Choroid plexus epithelial cell (primary cell): ENCODE data around the gene EPN1.
A peak's percentile ranks its signal among the peaks of the same experiment; 100 is the strongest.

Experiments used
- DNase-seq: peaks from one replicate; pipeline ENCODE4 v3.0.0-alpha.2; 2010; ENCODE audit warnings: low read depth
- H3K4me3 ChIP-seq: 2 replicates; pipeline ENCODE4 v1.5.1; 2011; ENCODE audit warnings: low read depth, mild to moderate bottlenecking, control low read depth, low read length, moderate library complexity
- TF ChIP-seq, protein P1 (sequence below): conservative IDR thresholded peaks from 2 replicates; pipeline ENCODE4 v1.5.1; 2011; ENCODE audit warnings: low read depth, mild to moderate bottlenecking, control low read depth, inconsistent platforms, low read length, moderate library complexity

The EPN1 gene

DNA sequence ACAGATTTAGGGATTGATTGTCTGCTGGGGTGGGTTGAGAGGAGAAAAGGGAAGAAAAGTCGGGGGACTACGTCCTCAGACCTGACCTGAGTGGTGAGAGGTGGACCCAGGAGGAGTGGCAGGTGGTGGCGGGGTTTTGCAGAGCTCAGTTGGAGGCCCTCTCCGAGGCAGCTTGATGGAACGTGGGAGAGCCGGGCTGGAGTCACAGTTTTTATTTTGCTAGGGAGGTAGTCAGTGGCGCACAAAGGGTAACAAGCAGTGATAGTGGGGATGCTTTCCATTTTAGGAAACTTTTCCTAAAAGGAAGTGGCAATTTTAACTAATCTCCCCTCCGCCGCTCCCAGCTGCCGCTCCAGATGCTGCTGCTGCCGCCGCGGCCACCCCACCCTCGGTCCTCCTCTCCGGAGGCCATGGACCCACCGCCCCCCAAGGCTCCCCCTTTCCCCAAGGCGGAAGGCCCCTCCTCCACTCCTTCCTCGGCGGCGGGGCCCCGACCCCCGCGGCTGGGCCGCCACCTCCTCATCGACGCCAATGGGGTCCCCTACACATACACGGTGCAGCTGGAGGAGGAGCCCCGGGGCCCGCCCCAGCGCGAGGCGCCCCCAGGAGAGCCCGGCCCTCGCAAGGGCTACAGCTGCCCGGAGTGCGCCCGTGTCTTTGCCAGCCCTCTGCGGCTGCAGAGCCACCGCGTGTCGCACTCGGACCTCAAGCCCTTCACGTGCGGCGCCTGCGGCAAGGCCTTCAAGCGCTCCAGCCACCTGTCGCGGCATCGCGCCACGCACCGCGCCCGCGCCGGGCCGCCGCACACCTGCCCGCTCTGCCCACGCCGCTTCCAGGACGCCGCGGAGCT, 32.6 kb upstream of the EPN1 start:
- peak; percentile 46 for DNase-seq
- TF ChIP-seq, protein P1, sequence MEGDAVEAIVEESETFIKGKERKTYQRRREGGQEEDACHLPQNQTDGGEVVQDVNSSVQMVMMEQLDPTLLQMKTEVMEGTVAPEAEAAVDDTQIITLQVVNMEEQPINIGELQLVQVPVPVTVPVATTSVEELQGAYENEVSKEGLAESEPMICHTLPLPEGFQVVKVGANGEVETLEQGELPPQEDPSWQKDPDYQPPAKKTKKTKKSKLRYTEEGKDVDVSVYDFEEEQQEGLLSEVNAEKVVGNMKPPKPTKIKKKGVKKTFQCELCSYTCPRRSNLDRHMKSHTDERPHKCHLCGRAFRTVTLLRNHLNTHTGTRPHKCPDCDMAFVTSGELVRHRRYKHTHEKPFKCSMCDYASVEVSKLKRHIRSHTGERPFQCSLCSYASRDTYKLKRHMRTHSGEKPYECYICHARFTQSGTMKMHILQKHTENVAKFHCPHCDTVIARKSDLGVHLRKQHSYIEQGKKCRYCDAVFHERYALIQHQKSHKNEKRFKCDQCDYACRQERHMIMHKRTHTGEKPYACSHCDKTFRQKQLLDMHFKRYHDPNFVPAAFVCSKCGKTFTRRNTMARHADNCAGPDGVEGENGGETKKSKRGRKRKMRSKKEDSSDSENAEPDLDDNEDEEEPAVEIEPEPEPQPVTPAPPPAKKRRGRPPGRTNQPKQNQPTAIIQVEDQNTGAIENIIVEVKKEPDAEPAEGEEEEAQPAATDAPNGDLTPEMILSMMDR: no peak
- H3K4me3 ChIP-seq: peak overlapping the region; percentile 81

DNA sequence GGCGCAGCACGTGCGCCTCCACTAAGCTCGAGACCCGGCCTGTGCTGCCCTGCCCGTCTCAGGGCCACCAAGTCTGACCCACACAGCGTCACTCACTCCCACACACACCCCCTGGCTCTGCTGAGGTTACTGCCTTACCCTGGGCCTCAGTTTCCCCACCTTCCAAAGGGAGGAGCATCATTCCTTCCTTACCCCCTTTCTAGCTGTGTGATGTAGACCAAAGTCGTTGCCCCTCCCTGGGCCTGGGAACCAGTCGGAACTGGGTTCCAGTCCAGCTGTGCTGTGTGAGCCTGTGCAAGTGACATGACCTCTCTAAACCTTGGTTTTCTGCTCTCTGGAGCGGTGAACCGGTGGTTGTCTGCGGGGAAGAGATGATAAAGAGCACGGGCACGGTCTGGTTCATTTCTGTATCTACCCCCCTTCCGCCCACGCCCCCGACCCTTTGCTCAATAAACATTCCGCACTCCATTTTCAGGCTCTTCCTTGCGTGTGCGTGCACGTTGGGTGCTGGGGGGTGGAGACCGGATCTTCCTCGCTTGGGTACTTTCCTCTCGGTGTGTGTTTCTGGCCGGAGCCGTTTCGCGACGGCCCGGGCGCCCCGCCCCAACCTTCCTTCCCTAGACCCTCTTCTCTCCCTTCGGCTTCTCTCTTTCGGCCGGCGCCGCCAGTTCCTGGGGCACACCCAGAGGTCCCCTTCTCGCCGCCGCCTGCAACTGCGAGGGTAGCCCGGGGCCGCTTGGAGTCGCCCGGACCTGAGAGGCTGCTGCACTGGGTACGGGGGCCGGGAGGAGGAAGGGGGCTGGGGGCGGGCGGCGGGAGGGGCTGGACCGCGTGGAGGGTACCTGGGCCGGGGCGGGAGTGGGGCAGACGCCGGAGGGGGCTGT, 31.8 kb upstream of the EPN1 start, which contains the start of gene ZNF581:
Gene ZNF581, plus strand, starts transcription at position 647 of the 884 bp plus-strand sequence. CDS start 923 bp downstream, outside the sequence.
- peak; percentile 82 for DNase-seq
- H3K4me3 ChIP-seq: peak within 1 kb of the TSS; percentile 81

DNA sequence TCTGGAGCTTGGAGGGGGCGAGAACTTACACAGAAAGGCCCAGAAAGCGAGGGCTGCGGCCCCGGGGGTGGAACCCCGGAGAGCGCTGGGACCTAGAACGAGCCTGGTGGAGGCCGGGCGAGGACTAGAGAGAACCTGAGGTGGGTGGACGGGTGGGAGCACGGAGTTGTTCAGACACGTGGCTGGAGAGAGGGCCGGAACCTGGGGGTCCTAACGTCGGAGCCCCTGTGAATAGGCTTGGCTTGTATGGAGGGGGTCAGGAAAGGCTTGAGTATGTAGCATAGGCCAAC, 31.2 kb upstream of the EPN1 start:
- peak overlapping the region; percentile 81 for H3K4me3 ChIP-seq
- TF ChIP-seq, protein P1: no peak
- DNase-seq: no peak

More for the DNA sequence above, 31.8 kb upstream of the EPN1 start, which contains the start of gene ZNF581:
- TF ChIP-seq, protein P1: no peak

DNA sequence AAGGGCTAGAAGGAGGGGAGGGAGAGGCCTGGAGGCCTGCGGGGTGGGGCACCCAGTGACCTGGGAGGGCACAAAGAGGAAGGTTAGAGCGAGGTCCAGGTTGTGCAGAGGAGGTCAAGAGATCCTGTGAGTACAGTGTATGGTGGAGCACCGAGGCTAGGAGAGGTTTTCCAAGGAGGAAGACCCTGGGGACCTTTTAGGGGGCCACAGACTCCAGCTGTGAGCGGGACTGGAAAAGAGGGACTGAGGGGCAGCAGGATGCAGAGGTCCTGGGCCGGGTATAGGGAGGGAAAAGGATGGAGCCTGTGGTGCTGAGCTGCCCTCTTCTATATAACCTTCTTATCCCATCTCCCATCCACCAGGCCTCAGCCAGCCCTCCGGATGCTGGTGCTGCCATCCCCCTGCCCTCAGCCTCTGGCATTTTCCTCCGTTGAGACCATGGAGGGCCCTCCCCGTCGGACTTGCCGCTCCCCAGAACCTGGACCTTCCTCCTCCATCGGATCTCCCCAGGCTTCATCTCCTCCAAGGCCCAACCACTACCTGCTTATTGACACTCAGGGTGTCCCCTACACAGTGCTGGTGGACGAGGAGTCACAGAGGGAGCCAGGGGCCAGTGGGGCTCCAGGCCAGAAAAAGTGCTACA, 30.7 kb upstream of the EPN1 start:
- DNase-seq: no peak
- peak overlapping the region; percentile 81 for H3K4me3 ChIP-seq
- TF ChIP-seq, protein P1: no peak

DNA sequence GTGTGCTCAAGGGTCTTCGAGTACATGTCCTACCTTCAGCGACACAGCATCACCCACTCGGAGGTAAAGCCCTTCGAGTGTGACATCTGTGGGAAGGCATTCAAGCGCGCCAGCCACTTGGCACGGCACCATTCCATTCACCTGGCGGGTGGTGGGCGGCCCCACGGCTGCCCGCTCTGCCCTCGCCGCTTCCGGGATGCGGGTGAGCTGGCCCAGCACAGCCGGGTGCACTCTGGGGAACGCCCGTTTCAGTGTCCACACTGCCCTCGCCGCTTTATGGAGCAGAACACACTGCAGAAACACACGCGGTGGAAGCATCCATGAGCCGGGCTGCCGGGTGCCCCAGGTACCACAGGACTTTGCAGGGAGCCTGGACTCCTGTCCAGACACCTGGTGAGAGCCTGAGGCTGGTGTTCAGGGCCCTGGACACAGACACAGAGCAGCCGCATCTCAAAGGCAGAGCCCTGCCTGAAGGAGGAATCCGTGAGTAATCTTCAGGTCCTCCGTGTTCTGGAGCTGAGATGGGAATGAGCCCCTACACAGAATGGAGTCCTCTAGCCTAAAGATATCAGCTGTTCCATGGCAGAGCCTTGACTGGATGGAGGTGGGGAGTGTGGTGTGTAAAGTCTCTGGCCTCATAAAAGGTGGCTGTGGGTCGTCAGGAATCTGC, 30.0 kb upstream of the EPN1 start:
- TF ChIP-seq, protein P1: no peak
- no peak overlapping the region for H3K4me3 ChIP-seq
- DNase-seq: no peak

DNA sequence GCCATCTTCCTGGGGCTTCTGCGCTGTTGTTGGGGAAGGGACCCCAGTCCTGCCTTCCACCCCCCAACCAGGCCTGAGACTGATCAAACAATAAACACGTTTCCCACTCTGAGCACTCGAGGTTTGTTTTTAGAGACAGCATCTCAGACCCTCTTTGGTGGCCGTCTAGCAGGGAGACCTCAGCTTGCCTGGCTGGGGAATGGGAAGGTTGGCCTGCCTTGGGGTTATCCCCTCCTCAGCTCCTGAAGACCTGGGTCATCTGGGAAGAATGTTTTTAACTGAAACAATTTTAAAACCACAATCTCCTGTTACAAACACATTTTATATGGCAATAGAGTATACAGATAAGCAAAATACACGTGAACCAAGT, 29.5 kb upstream of the EPN1 start:
- TF ChIP-seq, protein P1: no peak
- no peak for DNase-seq
- H3K4me3 ChIP-seq: no peak overlapping the region
